Spleen (tissue), 11 donors: ENCODE measurements around the gene KLF16. TPM values are rescaled to one million over a fixed set of nuclear protein-coding genes. Genes with fewer than 3 reads are reported as not detected.

ENCODE experiments used
- DNase-seq: peaks from one replicate; pipeline ENCODE4 v3.0.0-alpha.2; 2020
- H3K27ac ChIP-seq, 8 donors: fragments of 200-600 bp; sonication (generic) in 7 of 8; 1 replicate in 4 of 8; 2 replicates in 4 of 8; pipeline versions ENCODE4 v1.5.0 to v1.8.0; 2016 to 2021; ENCODE audit warnings: inconsistent platforms in 4 of 8, mild to moderate bottlenecking in 4 of 8, moderate library complexity in 1 of 8
- H3K27me3 ChIP-seq, 7 donors: fragments of 200-600 bp; sonication (generic) in 6 of 7; replicated peaks in 1 of 7; 1 replicate in 4 of 7; 2 replicates in 3 of 7; pipeline versions ENCODE4 v1.5.0 to v1.8.0; 2016 to 2021; ENCODE audit warnings: inconsistent platforms in 3 of 7, mild to moderate bottlenecking in 1 of 7
- H3K36me3 ChIP-seq, 6 donors: fragments of 200-600 bp; sonication (generic) in 5 of 6; 1 replicate in 4 of 6; 2 replicates in 2 of 6; pipeline versions ENCODE4 v1.5.0 to v1.8.0; 2016 to 2021; ENCODE audit warnings: inconsistent platforms in 2 of 6
- H3K4me1 ChIP-seq, 6 donors: fragments of 200-600 bp; sonication (generic) in 5 of 6; 1 replicate in 3 of 6; 2 replicates in 3 of 6; pipeline versions ENCODE4 v1.5.0 to v1.8.0; 2016 to 2021; ENCODE audit warnings: inconsistent platforms in 3 of 6
- H3K4me3 ChIP-seq, 8 donors: fragments of 200-600 bp; sonication (generic) in 7 of 8; 1 replicate in 4 of 8; 2 replicates in 4 of 8; pipeline versions ENCODE4 v1.5.0 to v1.8.0; 2016 to 2021; ENCODE audit warnings: inconsistent platforms in 4 of 8, mild to moderate bottlenecking in 4 of 8, moderate library complexity in 2 of 8
- H3K9me3 ChIP-seq, 8 donors: fragments of 200-600 bp; sonication (generic) in 7 of 8; 1 replicate in 4 of 8; 2 replicates in 4 of 8; pipeline versions ENCODE4 v1.5.0 to v1.8.0; 2016 to 2021; ENCODE audit warnings: inconsistent platforms in 4 of 8
- POLR2A ChIP-seq, 3 donors: fragments of 450-650 bp; IDR thresholded peaks; one replicate each; pipeline ENCODE4 v1.5.1; 2017; ENCODE audit warnings: antibody characterized with exemption in 3 of 3, mild to moderate bottlenecking in 1 of 3
- POLR2AphosphoS5 ChIP-seq, 3 donors: sonication (generic); formaldehyde crosslinking; IDR thresholded peaks; one replicate each; pipeline ENCODE4 v1.5.1; 2017; ENCODE audit warnings: antibody characterized with exemption in 3 of 3
- WGBS, 5 donors: extraction: QIAGEN DNeasy Blood & Tissue Kit in 3 of 5; methylation state at CpG; one replicate each; pipeline versions ENCODE4 v1.1.5 to v1.1.7; 2013 to 2018; 5-methylcytosine and 5-hydroxymethylcytosine counted together
- intact Hi-C: fragments of 100-400 bp; cut with DNase I; formaldehyde crosslinking; loops from one replicate; pipeline ENCODE4 v1.15.0; 2023; ENCODE audit warnings: low total_unique reads
- polyA plus RNA-seq, 3 donors: library from polyadenylated mRNA; stranded (reverse); fragments of 200-250 nt; gene quantifications; one replicate each; pipeline ENCODE4 v1.2.1, GENCODE V29; 2013
- total RNA-seq, 7 donors: library from RNA; depleted of rRNA in 3 of 7; stranded (reverse); fragments of >200 nt in 3 of 7; fragmentation: NEBNext Ultra II Directional in 4 of 7; extraction: Animal tissue kit (Norgen Biotek cat#: 25700) in 4 of 7; gene quantifications; one replicate each; pipeline versions ENCODE4 v1.1.0 to v1.2.1, GENCODE V29; 2016 to 2021
- TF ChIP-seq, protein P1 (sequence below), 11 experiments: fragments of 200-600 bp in 7 of 11; fragments of 450-650 bp in 4 of 11; sonication (generic) in 4 of 11; IDR thresholded peaks in 8 of 11; conservative IDR thresholded peaks in 3 of 11; 1 replicate in 7 of 11; 2 replicates in 4 of 11; pipeline versions ENCODE4 v1.4.0 to v1.8.0; 2016 to 2021; ENCODE audit warnings: antibody characterized with exemption in 11 of 11, inconsistent platforms in 4 of 11, mild to moderate bottlenecking in 1 of 11
- donor health status: healthy with polysubstance abuse.
- donor health status: DM: no; HTN: no; CAD: no; lungs with moderate emphysema.
- donor health status: DM: no; HTN: no; CAD: no.
- donor health status: Bipolar disorder and iron deficiency.
- donor health status: healthy.
- donor health status: DM: no; HTN: no; CAD: no.
- donor health status: DM: yes; HTN: yes; CAD: no.

The KLF16 gene
- total and polyA plus RNA-seq, 10 donors: 7.1 to 39.0 (median 18.4) TPM

DNA sequence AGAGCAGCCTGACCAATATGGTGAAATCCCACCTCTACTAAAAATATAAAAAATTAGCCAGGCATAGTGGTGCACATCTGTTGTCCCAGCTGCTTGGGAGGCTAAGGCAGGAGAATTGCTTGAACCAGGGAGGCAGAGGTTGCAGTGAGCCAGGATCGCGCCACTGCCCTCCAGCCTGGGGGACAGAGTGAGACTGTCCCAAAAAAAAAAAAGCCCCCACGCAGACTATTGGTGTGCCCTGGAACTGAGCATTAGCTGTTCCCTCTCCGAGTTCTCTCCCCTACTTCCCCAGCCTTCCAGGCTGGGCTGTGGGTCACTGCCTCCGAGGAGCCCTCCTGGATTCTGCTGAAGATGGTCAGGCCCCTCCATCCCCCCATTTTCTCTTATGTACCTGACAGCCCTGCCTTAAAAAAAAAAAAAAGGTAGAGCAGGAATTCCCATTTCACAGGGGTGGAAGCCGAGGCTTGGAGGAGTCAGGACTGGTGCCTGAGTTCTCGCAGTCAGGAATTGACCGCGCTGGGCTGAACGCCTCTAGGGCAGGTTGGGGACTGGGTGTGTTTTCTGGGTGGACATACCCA lies 43.7 kb upstream of the KLF16 start:
- peaks cover 27 to 91% (median 75%) of the 10 kb centered on the region in 6 donors for H3K4me1 ChIP-seq
- TF ChIP-seq, protein P1, sequence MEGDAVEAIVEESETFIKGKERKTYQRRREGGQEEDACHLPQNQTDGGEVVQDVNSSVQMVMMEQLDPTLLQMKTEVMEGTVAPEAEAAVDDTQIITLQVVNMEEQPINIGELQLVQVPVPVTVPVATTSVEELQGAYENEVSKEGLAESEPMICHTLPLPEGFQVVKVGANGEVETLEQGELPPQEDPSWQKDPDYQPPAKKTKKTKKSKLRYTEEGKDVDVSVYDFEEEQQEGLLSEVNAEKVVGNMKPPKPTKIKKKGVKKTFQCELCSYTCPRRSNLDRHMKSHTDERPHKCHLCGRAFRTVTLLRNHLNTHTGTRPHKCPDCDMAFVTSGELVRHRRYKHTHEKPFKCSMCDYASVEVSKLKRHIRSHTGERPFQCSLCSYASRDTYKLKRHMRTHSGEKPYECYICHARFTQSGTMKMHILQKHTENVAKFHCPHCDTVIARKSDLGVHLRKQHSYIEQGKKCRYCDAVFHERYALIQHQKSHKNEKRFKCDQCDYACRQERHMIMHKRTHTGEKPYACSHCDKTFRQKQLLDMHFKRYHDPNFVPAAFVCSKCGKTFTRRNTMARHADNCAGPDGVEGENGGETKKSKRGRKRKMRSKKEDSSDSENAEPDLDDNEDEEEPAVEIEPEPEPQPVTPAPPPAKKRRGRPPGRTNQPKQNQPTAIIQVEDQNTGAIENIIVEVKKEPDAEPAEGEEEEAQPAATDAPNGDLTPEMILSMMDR (IDR thresholded peaks at IDR 0.05 in 8 of 11, conservative IDR thresholded peaks at IDR 0.05 in 3 of 11): no peak
- TF ChIP-seq POLR2AphosphoS5 (IDR thresholded peaks at IDR 0.05): no peak
- TF ChIP-seq POLR2A (IDR thresholded peaks at IDR 0.05): no peak
- intact Hi-C loops: no loop called here
- peak overlapping the region in 4 of 8 donors; percentile 9 to 65 (median 28) for H3K27ac ChIP-seq
- DNase-seq: no peak
- WGBS, 5 donors: 84 to 97% (median 94%) methylated on average over 10 of the region's 10 CpGs
- H3K9me3 ChIP-seq: no peaks in the 10 kb centered on the region
- H3K4me3 ChIP-seq: no peak overlapping the region
- peaks cover 0 to 42% (median 3%) of the 10 kb centered on the region in 6 donors for H3K36me3 ChIP-seq
- no peaks in the 10 kb centered on the region for H3K27me3 ChIP-seq

DNA sequence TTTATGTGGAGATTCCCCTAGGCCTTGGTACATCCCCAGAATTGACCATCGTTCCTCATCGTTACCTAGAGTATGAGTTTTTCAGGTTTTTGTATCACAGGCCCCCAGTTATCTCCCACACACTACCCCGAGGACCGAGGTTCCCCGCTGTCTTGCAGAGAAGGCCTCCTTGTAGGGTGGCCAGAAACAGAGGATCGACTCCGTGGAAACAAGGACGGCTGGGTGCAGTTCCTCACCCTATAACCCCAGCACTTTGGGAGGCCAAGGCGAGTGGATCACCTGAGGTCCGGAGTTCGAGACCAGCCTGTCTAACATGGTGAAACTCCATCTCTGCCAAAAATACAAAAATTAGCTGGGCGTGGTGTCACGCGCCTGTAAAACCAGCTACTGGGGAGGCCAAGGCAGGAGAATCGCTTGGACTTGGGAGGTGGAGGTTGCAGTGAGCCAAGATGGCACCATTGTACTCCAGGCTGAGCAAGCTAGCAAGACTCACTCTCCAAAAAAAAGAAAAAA lies 42.5 kb upstream of the KLF16 start:
- TF ChIP-seq POLR2A (IDR thresholded peaks at IDR 0.05): no peak
- TF ChIP-seq, protein P1 (IDR thresholded peaks at IDR 0.05 in 8 of 11, conservative IDR thresholded peaks at IDR 0.05 in 3 of 11): no peak
- TF ChIP-seq POLR2AphosphoS5 (IDR thresholded peaks at IDR 0.05): no peak
- H3K36me3 ChIP-seq: peaks cover 0 to 35% (median 0%) of the 10 kb centered on the region in 6 donors
- no peaks in the 10 kb centered on the region for H3K9me3 ChIP-seq
- DNase-seq: no peak
- 70 to 77% (median 72%) methylated on average over 15 of the region's 15 CpGs for WGBS, 5 donors
- H3K4me1 ChIP-seq: peaks cover 27 to 96% (median 75%) of the 10 kb centered on the region in 6 donors
- intact Hi-C loops: no loop called here
- peak overlapping the region; percentile 51 to 83 (median 66) for H3K4me3 ChIP-seq
- H3K27ac ChIP-seq: peak overlapping the region; percentile 58 to 94 (median 90)
- no peaks in the 10 kb centered on the region for H3K27me3 ChIP-seq

DNA sequence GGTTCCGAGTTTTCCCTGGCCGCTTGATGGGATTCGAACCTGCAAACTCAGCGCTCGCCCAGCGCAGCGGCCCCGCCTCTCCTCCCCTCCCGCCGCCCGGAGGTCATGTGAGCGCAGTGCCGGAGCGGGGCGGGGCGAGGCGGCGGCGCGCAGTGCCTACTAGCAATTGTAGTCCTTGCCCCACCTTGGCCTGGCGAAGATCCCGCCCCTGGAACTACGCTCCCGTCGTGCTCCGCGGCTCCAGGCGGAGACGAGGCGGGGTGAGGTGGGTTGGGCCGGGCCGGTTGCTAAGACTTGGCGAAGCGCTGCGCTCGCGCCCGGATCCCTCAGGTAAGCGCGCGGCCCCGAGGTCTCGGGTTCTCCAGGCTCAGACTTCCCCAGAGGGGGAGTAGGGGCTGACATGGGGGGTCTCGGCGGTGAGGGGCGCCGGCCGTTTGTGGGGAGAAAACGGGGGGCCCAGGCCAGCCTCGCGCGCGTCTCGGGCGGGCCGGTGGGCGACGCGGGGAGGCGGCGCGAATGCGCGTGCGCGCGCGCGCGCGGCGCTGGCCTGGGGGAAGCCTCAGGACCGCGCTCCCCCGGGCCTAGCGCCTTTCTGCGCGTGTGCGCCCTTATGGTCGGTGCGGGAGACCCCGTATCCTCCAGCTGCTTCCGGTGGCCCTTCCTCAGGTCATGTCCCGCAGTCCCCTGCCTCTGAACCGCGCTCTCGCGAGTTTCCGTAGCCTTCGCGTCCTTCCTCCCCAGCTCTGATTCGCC lies 41.9 kb upstream of the KLF16 start, which contains the start of the genes ADAT3 and SCAMP4:
TSS of gene ADAT3 (plus strand) at position 290 of the 753 bp plus-strand sequence. CDS start 6,649 bp downstream, outside the sequence.
TSS of gene SCAMP4 (plus strand) at position 290 of the 753 bp plus-strand sequence. CDS start 9,621 bp downstream, outside the sequence.
- 0 to 1% (median 0%) methylated on average over 30 to 92 of the region's 92 CpGs for WGBS, 5 donors
- peaks cover 27 to 96% (median 73%) of the 10 kb centered on the region in 6 donors for H3K4me1 ChIP-seq
- H3K27me3 ChIP-seq: no peaks in the 10 kb centered on the region
- H3K9me3 ChIP-seq: no peaks in the 10 kb centered on the region
- peak; percentile 100 for DNase-seq
- H3K27ac ChIP-seq: peak within 1 kb of the TSS; percentile 58 to 94 (median 90)
- H3K36me3 ChIP-seq: peaks cover 0 to 35% (median 0%) of the 10 kb centered on the region in 6 donors
- peak within 1 kb of the TSS; percentile 51 to 83 (median 66) for H3K4me3 ChIP-seq
- intact Hi-C loops: no loop called here
- TF ChIP-seq, protein P1 (IDR thresholded peaks at IDR 0.05 in 8 of 11, conservative IDR thresholded peaks at IDR 0.05 in 3 of 11): peak in 4 of 11 experiments; percentile 31 to 51 (median 41)
- TF ChIP-seq POLR2AphosphoS5 (IDR thresholded peaks at IDR 0.05) (peak; percentile 91 to 97 (median 95)), POLR2A (IDR thresholded peaks at IDR 0.05) (peak in 1 of 3 donors; percentile 55)

DNA sequence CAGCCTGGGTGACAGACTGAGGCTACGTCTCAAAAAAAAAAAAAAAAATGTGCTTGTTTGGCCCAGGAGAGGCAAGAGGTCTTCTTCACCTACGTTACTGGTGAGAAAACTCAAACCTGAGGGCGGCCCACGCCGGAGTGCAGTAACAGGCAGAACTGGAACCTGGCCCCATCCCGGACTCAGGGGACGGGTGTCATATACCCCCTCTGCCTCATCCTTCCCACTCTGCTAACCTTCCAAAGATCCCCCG lies 41.4 kb upstream of the KLF16 start:
- no peak for TF ChIP-seq POLR2A (IDR thresholded peaks at IDR 0.05)
- TF ChIP-seq, protein P1 (IDR thresholded peaks at IDR 0.05 in 8 of 11, conservative IDR thresholded peaks at IDR 0.05 in 3 of 11): no peak
- peak overlapping the region; percentile 58 to 94 (median 90) for H3K27ac ChIP-seq
- WGBS, 5 donors: 27 to 40% (median 38%) methylated on average over 8 of the region's 8 CpGs
- H3K9me3 ChIP-seq: no peaks in the 10 kb centered on the region
- H3K27me3 ChIP-seq: no peaks in the 10 kb centered on the region
- DNase-seq: no peak
- H3K36me3 ChIP-seq: peaks cover 0 to 33% (median 0%) of the 10 kb centered on the region in 6 donors
- H3K4me3 ChIP-seq: peak overlapping the region in 6 of 8 donors; percentile 55 to 83 (median 69)
- peaks cover 27 to 91% (median 71%) of the 10 kb centered on the region in 6 donors for H3K4me1 ChIP-seq
- intact Hi-C loops: no loop called here
